GM18873 (cell line): ENCODE measurements around the gene NR6A1.

Experiments
- ATAC-seq: cut with Tn5 transposase; IDR thresholded peaks from one replicate; pipeline ENCODE4 v1.9.1; 2021; ENCODE audit warnings: mild to moderate bottlenecking, moderate library complexity, moderate number of reproducible peaks; ENCODE audit not compliant: unreplicated experiment, low FRiP score

NR6A1 gene

GRCh38 chr9:124697326-124698200 lies 73.5 kb downstream of the NR6A1 start:
- no peak for ATAC-seq

- no peak for ATAC-seq
These were observed 75.0 kb downstream of the NR6A1 start for GRCh38 chr9:124696101-124696500.

DNA sequence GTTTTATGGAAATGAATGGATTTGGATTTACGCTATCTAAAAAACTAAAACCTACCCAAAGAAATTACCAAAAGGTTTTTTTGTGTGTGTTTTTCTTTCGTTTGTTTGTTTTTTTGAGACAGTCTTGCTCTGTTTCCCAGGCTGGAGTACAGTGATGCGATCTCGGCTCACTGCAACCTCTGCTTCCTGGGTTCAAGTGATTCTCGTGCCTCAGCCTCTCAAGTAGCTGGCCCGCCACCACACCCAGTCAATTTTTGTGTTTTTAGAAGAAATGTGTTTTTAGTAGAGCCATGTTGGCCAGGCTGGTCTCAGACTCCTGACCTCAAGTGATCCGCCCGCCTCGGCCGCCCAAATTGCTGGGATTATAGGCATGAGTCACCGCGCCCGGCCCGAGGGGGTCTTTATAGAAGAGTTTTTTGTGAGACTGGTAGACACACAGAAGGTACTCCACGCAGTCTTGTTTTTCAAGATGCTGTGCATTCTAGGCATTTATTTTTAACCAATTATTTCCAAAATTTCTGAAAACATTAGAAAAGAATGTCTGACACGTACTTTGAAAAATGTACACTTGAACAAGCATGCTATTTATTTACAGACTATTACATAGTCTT lies 75.7 kb downstream of the NR6A1 start:
- no peak for ATAC-seq

GRCh38 chr9:124694414-124695279 lies 76.5 kb downstream of the NR6A1 start:
- ATAC-seq, result no peak

GRCh38 chr9:124693403-124693802 lies 77.7 kb downstream of the NR6A1 start:
- no peak for ATAC-seq

- ATAC-seq, result no peak
These were observed 82.7 kb downstream of the NR6A1 start for GRCh38 chr9:124688238-124688904.

- no peak for ATAC-seq
These were observed 84.2 kb downstream of the NR6A1 start for GRCh38 chr9:124686918-124687317.

DNA sequence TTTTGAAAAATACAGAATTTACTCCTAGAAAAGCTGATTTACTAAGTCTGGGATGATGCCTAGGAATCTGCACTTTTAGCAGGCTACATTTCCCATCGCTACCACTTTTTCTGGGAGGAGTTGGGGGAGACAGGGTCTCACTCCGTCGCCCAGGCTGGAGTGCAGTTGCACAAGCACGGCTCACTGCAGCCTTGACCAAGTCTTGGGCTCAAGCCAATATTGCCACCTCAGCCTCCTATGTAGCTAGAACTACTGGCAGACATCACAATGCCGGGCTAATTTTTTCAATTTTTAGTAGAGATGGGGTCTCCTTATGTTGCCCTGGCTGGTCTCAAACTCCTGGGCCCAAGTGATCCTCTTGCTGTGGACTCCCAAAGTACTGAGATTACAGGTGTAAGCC lies 85.9 kb downstream of the NR6A1 start:
- ATAC-seq, result no peak

DNA sequence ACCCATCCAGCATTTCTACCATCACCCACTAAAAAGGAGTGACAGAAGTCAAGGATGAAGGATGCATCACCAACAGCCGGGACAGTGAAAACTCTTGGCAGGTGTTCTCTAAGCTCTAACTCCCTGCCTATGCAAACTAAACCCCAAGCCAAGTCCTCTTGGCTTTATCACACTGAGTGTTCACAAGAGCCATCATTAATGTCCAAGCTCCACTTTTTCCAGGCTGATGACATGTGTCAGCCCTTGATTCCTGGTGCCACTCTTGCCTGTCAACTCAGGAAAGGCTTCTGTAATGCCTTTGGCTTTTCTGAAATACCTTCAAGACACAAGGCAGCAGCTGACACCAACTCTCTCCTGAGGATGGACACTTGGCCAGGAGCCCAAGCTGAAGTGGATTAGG lies 86.9 kb downstream of the NR6A1 start:
- no peak for ATAC-seq

GRCh38 chr9:124683043-124683442 lies 88.1 kb downstream of the NR6A1 start:
- ATAC-seq, result no peak

DNA sequence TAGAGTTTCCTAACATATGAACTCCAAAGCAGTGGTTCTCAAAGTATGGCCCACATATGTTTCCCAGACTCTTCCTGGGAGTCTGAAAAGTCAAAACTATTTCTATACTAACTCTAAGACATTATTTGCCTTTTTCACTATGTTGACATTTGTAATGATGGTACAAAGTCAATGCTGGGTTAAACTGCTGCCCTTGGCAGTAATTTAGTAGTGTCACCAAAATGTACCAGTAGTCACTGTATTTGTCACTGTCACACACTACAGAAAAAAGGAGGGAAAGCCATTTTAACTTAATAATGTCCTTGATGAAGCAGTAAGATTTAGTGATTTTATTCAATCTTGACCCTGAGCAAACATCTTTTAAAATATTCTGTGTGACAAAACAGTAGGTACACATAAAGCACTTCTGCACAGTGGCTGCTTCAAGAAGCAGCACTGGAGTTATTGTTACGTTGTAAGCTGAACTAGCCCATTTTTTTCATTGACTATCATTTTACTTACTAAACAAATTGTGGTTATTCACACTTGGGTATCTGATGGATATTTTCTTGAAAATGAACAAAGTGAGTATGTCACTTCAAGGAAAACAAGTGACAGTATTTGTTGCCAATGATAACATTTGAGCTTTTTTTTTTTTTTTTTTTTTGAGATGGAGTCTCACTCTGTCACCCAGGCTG lies 90.3 kb downstream of the NR6A1 start:
- ATAC-seq, result no peak

DNA sequence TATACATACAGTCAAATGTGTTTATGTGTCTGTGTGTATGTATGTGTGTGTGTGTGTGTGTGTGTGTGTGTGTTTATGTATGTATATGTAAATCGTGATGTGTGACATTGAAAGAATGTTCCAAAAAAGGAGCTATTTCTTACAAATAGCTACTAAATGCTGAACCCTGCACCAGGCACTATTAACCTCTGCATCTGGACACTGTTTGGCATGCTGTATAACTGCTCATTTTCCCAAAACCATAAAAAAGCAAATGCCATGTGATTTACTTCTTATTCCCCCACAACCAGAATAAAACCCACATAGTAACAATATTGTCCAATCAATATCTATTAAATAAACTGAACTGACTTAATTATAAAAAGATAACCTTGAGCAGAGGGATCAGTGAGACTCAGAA lies 91.1 kb downstream of the NR6A1 start:
- ATAC-seq, result no peak

DNA sequence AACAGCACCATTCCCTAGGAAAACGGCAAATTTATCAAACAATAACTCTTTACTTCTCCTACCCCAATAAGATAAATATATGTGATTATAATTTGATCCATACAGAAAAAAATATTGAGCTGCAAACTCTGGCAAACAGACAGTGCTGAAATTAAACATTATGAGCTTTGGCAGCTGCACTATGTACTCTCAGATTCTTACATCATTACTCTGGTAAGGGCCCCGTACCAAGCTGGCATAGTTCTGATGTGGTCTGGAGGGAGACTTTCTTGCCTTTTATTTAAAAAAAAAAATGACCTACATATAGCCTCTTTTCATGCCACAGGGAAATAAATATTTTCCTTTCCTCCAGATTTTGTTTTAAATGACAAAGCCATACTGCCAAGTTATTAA lies 95.0 kb downstream of the NR6A1 start:
- no peak for ATAC-seq

DNA sequence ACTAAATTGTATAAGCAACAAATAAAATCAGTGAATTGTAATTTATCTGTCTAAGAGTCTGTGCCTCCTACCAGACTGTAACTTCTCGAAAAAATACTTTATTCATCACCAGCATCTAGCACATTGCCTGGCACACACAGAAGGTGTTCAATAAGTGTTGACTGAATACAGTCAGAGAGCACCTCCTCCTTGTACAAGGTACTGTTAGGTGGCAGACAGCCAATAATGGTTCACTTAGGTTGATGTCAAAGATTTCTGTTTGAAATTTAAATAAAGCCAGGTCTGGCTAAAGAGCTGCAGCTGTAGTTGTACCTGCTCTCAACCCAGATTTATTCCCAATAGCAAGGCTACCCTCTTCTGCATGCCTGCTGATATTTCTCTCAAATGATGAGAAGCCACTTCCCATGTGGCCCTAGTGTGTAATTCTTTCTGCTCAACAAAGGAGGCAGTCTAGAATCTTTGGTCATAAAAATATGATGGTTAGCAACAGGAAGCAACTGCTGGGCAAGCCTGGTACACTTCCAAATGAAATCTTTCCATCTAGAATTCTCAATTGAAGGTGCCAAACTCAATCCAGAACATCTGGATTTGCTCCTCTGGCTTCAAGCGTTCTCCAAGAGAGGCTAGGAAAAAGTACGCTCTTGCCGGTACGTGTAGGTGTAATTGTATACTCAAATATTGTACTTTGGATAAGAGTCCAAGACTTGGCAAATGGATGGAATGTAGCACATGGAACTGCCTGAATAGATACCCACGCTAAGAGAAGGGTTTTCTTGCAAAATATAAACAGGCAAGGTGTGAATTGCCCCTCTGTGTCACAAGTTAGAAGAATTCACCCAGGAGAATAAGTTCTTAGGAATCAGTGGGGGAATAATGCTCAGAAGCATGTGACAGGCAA lies 95.6 kb downstream of the NR6A1 start:
- ATAC-seq, result no peak

- no peak for ATAC-seq
These were observed 96.5 kb downstream of the NR6A1 start for GRCh38 chr9:124674651-124675050.

- no peak for ATAC-seq
These were observed 98.0 kb downstream of the NR6A1 start for GRCh38 chr9:124673063-124673462.

DNA sequence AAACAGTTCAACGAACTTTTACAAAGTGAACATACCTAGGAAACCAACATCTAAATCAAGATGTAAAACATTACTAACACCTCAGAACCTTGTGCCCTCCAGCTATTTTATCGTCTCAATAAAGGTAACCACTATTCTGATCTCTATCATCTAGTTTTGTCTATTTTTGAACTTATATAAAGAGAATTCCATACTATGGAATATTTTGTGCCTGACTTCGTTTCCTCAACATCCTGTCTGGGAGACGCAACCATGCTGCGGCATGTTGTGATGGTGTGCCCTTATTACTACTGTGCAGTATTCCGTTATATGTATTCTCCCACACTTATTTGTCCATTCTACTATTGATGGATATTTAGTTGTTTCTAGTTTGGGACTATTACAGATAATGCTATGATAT lies 99.2 kb downstream of the NR6A1 start:
- no peak for ATAC-seq

DNA sequence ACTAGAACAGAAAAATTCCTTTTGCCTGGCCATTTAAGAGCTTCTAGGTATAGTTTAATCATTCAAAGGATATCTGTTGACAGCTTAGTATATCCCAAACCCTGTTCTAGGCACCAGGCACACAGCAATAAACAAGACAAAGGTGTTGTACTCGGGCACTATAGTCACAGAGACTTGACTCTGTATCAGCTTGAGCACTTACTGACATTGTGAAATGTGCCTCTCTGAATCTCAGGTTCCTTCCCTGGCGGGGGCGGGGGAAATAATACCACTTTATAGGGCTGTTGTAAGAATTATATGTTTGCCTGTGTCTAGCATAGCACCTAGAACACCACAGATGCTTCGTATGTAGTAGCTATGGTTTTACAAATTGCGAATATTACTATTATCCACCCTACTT lies 104.5 kb downstream of the NR6A1 start:
- no peak for ATAC-seq

DNA sequence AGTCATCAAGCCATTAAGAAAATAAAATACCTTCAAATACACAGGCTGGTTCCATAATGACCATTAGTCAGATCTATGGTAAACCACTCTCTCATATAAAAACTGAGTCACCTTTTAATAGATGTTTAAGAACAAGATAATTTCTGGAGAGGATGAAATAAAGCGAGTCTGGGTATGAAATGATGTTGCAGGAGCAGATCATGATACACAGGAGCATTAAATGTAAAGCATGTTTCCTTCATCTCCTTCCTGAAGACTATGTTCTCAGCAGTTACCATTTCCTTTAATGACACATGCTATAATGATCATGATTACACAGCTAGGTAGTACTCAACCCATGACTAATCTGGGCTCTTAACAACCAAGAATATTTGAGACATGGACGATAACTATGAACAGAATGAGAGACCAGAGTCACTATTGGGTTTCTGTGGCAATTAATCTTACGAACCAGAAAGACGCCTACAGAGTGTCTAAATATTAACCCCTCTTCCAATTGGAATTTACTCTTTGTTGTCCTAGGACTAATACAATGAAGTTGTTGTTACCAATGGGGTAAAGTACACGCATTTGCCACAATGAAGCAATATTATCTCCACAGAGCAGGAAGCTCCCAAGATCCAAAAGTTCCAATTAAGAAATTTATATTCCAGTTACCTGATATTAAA lies 105.6 kb downstream of the NR6A1 start:
- no peak for ATAC-seq
